GM21717 (cell line): ENCODE measurements around the gene TSPAN2.

Experiments
- ATAC-seq: cut with Tn5 transposase; IDR thresholded peaks from one replicate; pipeline ENCODE4 v1.9.1; 2021; ENCODE audit warnings: mild to moderate bottlenecking, moderate library complexity; ENCODE audit not compliant: unreplicated experiment

Gene TSPAN2

GRCh38 chr1:115089420-115090185 lies at the start of gene TSPAN2:
Gene TSPAN2 (minus strand): TSS chr1:115089503. CDS start chr1:115089432, 71 bp downstream.
- no peak for ATAC-seq

GRCh38 chr1:115138973-115139372 lies 49.7 kb upstream of the TSPAN2 start:
- peak; percentile 76 for ATAC-seq

DNA sequence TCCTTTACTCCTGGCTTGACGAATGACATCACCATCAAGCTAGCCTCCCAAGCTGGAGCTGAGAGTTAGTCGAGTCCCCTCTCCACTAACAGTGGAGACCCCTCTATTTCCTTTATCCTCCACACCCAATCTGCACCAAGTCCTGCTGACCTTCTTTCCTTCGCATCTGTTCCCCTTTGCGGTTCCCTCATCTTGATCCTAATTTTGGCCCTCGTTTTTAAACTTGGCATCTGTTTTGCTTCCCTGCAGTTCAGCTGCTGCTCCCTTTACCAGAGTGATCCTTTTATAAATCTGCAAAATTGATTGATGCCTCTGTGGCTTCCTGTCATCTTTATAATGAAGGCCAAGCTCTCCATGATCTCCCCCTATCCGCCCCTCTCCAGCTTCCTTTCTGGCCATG lies 49.0 kb upstream of the TSPAN2 start:
- ATAC-seq, result no peak

DNA sequence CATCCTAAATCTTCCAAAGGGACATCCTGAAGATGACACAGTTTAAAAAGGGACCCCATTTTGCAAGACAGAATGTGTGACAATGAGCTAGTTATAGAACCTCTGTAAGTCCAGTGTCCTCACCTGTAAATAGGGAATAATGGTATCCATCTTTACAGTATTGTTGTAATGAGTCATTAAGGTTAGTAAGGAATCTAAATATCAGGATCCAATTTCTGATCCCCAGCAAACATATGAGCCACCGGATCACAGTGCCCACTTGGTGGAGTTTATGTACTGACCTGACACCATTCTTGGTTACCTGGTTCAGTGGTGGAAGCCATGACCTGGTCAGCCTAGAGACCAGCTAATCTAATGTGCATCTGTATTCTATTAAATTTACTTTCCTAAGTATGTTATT lies 47.9 kb upstream of the TSPAN2 start:
- no peak for ATAC-seq

DNA sequence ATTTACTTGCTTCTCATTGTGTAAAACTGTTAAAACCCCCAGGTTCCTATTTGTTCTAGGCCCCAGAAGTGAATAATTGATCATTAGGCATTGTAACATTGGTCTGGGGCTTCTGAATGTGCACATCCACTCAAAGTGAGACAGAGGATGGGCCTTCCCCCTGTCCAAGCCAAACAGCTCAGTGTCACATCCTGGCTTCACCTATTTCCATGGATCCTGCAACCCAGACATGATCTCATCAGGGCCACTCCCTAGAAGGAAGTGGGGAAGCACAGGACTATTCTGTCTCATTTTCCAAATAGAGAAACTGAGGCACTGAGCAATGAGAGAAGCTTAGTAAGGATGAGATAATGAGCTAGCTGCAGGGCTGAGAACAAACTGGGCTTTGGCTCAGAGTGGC lies 47.4 kb upstream of the TSPAN2 start:
- ATAC-seq, result no peak

GRCh38 chr1:115136106-115136505 lies 46.8 kb upstream of the TSPAN2 start:
- ATAC-seq, result no peak

GRCh38 chr1:115135681-115136080 lies 46.4 kb upstream of the TSPAN2 start:
- ATAC-seq, result no peak

DNA sequence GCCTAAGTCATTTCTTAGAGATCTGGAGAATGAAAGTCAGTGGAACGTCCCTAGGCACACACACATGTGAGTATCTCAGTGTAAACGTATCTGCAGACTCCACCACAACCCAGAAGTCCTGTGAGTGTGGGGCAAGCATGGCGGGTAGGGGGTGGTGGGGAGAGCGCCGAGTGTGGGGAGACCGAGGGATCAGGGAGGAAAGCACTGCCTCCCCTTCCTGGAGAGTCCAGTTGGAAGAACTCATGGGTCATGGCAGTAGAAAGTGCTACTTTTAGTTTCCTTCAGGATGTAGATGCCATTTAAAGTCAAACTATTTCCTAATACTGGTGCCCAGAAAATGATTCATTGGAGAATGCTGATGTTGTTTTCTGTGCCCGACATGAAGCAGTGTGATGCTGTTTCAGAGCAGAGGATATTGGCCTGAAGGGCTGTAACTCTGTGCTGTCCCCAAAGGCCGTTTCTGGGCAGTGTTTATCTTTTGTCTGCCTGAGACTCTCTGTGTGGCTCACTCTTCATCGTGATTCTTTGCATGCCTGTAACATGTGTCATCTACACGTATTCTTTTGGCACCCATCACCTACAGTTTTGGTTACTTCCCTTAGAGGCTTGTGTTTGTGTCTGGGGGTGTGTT lies 45.7 kb upstream of the TSPAN2 start:
- ATAC-seq, result no peak

- no peak for ATAC-seq
These were observed 44.9 kb upstream of the TSPAN2 start for GRCh38 chr1:115134231-115134630.

DNA sequence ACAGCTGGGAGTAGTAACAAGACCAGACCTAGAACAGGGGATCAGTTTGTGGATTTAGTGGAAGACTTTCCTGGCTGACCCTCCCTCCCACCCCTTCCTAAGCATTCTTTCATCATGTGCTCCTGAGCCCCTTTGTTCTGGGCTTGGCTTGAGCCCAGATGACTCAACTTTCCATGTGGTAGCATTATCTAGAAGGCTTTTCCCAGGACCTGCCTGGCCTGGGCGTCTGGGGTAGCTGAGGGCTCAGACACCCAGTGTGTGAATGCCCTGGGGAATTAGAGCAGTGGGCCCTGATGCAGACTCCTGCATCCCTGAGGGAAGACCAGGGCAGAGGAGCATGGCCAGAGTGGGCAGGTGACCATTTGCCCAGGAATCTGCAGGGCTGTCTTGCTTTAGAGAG lies 44.1 kb upstream of the TSPAN2 start:
- ATAC-seq, result no peak

DNA sequence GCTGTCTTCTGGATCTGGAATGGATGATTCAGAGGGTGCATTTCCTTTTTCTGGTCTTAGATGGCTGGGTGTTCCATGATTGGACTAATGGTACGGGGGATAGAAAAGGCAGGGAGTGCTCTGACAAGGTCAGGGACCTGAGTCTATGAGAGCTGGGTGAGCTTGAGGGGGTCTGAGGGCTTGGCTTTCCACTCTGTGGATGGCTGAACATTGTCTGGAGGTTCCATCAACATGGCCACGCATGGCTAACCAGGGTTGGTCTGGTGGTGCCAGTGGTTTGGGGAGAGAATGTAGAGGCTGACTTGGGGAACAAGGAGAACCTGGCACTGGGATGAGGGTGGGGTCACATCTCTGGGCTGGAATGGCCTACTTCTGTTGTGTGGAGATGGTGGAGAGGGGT lies 41.5 kb upstream of the TSPAN2 start:
- ATAC-seq, result no peak

GRCh38 chr1:115129071-115129640 lies 39.9 kb upstream of the TSPAN2 start:
- ATAC-seq, result no peak

GRCh38 chr1:115127539-115127938 lies 38.2 kb upstream of the TSPAN2 start:
- ATAC-seq, result no peak

- ATAC-seq, result no peak
These were observed 37.2 kb upstream of the TSPAN2 start for GRCh38 chr1:115126516-115126915.

DNA sequence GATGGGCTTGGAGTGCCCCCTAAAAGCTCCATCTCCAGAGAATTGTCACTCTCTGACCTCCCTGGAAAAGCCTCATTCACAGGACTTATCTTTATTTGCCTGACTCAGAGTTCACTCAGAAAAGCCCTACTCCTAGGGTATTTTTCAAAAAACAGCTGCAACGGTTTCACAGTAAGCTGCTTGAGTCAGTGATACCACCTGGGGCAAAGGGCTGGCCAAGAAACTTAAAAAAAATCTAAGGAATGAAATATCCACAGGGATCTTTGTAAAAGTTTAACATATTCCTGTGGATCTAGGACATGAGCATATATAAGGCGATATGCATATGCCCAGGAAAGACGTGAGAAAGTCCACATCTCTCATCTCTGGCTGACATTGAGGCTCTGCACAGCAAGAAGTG lies 33.8 kb upstream of the TSPAN2 start:
- no peak for ATAC-seq

- no peak for ATAC-seq
These were observed 32.5 kb upstream of the TSPAN2 start for GRCh38 chr1:115121793-115122192.

DNA sequence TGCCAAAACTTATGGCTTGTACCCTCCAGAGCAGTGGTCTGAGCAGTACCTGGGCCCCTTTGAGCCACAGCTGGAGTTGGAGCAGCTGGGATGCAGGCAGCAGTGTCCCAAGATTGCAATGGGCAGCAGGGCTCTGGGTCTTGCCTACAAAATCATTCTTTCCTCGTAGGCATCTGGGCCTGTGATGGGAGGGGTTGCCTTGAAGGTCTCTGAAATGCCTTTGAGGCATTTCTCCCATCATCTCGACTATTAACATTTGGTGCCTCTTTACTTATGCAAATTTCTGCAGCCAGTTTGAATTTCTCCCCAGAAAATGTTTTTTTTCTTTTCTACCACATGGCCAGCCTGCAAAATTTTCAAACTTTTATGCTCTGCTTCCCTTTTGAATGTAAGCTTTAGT lies 31.0 kb upstream of the TSPAN2 start:
- no peak for ATAC-seq

GRCh38 chr1:115118611-115119010 lies 29.3 kb upstream of the TSPAN2 start:
- ATAC-seq, result no peak

DNA sequence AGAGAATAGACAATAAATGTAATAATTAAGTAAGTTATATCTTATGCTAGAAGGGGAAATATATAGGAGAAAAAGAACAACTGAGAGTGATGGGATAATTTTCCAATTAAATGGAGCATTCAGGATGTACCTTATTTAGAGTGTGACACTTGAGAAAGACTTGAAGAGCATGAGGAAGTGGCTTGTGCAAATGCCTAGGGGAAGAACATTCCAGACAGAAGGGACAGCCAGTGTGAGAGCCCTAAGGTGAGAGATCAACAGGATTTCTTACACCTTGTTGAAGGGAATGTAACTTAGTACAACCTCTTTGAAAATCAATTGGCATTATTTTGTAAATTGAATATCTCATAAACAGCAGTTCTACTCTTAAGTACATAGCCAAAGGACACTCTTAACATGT lies 28.8 kb upstream of the TSPAN2 start:
- no peak for ATAC-seq

DNA sequence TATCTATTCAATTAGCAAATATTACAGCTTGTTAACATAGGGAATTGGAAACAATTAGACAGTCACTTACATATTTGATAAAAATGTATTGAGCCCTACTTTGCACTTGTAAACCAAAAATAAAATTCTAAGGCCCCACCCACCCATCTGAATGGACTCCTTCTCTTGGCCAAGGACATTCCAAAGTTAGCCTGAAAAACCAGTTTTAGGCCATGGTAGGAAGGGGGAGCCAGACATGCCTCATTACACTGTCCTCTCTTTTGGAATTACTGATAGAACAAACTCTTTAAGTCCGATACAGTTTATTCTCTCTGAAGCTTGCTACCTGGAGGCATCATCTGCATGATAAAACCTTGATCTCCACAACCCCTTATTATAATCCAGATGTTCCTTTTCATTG lies 28.0 kb upstream of the TSPAN2 start:
- no peak for ATAC-seq

GRCh38 chr1:115116512-115116911 lies 27.2 kb upstream of the TSPAN2 start:
- ATAC-seq, result no peak

DNA sequence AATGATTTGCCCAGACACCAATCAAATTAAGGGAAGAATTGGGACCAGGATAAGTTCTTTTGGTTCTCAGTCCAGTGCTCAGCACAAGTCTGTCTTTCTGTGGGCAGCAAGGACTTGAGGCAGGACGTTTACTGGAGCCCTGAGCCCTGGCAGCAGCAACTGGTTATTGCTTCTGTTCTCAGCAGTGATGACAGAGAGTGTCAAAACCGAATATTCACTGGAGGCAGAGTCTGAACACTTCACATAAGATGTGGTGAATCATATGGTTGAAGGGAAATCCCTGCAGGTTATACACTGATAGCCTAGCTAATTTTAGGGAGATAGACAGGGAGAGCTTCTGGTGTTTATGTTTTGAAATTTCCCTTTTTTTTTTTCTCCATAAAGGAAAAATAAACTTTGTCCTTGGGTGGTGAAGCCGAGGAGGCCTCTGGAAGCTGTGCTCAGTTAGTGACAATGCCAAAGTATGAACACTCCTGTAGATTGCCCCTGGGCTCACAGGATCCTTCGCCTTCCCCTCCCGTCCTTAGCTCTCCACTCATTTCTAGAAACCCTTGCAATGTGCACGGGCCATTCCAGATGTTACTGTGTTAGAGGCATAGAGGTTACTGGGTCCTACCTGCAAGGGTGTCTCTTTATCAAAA lies 26.3 kb upstream of the TSPAN2 start:
- no peak for ATAC-seq
